HepG2 (cell line): ENCODE results near the gene SLCO4A1.

ENCODE experiments used
- EED ChIP-seq: sonication (generic); formaldehyde crosslinking; IDR thresholded peaks from 2 replicates; pipeline ENCODE4 v1.5.0; 2020; ENCODE audit warnings: mild to moderate bottlenecking, missing genetic modification reagents
- PLRG1 ChIP-seq: fragments of 450-650 bp; conservative IDR thresholded peaks from 2 replicates; pipeline ENCODE4 v1.6.1; 2016
- ZNF224 ChIP-seq: sonication (generic); formaldehyde crosslinking; IDR thresholded peaks from 2 replicates; pipeline ENCODE4 v1.5.0; 2020; ENCODE audit warnings: mild to moderate bottlenecking, missing genetic modification reagents
- ZNF501 ChIP-seq: sonication (generic); formaldehyde crosslinking; IDR thresholded peaks from 2 replicates; pipeline ENCODE4 v1.5.1; 2020; ENCODE audit warnings: mild to moderate bottlenecking, moderate library complexity, missing genetic modification reagents

DNA sequence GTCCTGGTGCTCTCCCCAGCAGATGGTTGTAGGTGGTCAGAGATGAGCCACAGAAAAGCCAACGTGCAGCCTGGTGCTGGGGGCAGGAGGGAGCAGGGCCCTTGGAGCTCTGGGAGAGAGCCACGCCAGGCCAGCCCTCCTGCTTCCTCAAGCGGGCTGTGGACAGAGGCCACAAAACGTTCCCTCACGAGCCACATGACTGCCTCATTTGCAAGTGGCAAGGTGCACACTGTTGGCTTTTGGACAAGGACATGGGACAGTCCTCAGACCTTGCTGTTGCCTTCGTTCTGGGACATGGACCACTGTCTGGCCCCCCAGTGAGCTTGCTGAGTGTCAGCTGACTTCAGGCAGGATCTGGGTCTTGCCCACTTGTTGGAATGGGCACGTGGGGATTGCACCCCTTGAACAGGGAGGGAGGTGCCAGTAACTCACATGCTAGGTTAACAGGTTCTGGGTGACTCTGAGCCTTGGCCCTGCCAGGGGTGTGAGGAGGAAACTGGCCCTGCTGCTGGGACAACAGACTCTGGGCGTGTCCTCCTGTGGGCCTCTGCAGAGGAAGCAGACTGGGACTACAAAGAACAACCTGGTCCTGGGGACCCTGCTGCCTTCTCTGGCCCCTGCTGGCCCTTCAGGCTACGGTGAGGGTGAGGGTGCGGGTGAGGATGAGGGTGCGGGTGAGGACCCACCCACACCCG is 2.6 kb downstream of the SLCO4A1 start:
- TF ChIP-seq ZNF224 (CRISPR knock-in tag) (no peak), EED (CRISPR knock-in tag) (no peak), ZNF501 (CRISPR knock-in tag) (no peak), PLRG1 (no peak)
